ENCODE results near the gene KLRC3.

DNA sequence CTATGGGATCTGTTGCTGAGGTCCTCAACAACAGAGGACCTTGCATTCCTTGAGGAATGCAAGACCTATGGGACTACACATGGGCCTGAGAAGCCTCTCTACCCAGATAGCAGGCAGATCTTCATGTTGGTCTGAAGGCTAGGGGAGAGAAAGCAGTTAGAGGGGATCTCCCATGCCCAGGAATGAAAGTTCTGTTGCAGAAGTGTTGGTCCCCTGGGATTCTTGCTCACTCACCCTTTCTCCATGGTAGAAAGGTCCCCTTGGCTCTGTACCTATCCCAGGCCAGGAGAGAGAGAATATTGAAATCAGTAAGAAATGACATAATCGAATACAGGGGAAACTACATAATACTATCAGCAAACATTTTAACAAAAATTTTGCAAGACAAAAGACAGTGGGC, 49.3 kb upstream of the KLRC3 start:
- TF ChIP-seq, protein P1, sequence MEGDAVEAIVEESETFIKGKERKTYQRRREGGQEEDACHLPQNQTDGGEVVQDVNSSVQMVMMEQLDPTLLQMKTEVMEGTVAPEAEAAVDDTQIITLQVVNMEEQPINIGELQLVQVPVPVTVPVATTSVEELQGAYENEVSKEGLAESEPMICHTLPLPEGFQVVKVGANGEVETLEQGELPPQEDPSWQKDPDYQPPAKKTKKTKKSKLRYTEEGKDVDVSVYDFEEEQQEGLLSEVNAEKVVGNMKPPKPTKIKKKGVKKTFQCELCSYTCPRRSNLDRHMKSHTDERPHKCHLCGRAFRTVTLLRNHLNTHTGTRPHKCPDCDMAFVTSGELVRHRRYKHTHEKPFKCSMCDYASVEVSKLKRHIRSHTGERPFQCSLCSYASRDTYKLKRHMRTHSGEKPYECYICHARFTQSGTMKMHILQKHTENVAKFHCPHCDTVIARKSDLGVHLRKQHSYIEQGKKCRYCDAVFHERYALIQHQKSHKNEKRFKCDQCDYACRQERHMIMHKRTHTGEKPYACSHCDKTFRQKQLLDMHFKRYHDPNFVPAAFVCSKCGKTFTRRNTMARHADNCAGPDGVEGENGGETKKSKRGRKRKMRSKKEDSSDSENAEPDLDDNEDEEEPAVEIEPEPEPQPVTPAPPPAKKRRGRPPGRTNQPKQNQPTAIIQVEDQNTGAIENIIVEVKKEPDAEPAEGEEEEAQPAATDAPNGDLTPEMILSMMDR (IDR thresholded peaks at IDR 0.05) = no peak
- TF ChIP-seq SIN3A (IDR thresholded peaks at IDR 0.05; ENCODE audit: borderline replicate concordance, insufficient read depth, low read depth, low read length) (no peak), POLR2AphosphoS5 (IDR thresholded peaks at IDR 0.05; ENCODE audit: low read depth, low read length) (no peak)

Measured in Panc1 (cell line).